ENCODE results near the gene GM2A. TPM values are rescaled to one million over a fixed set of nuclear protein-coding genes. Genes with fewer than 3 reads are reported as not detected.
A peak's percentile ranks its signal among the peaks of the same experiment; 100 is the strongest.
"Not testable (repeated sequence)": the region's sequence is repeated elsewhere in the genome, so short reads cannot be mapped to it uniquely, and the experiment has no call there.

The GM2A gene
- total RNA-seq, 1 experiment from 2014 or later: 36.1 TPM

- no TSS peak for BruUV-seq (replicated peaks)
- intact Hi-C loops (cut with micrococcal nuclease): loop anchor here (1.0 kb wide), 1 partner anchor 10 kb away; the partner anchor contains the start of gene CCDC69
- TF ChIP-seq, protein P1, sequence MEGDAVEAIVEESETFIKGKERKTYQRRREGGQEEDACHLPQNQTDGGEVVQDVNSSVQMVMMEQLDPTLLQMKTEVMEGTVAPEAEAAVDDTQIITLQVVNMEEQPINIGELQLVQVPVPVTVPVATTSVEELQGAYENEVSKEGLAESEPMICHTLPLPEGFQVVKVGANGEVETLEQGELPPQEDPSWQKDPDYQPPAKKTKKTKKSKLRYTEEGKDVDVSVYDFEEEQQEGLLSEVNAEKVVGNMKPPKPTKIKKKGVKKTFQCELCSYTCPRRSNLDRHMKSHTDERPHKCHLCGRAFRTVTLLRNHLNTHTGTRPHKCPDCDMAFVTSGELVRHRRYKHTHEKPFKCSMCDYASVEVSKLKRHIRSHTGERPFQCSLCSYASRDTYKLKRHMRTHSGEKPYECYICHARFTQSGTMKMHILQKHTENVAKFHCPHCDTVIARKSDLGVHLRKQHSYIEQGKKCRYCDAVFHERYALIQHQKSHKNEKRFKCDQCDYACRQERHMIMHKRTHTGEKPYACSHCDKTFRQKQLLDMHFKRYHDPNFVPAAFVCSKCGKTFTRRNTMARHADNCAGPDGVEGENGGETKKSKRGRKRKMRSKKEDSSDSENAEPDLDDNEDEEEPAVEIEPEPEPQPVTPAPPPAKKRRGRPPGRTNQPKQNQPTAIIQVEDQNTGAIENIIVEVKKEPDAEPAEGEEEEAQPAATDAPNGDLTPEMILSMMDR (IDR thresholded peaks at IDR 0.05; ENCODE audit: unreplicated experiment): no peak
- CTCF ChIA-PET: interaction anchor here (0.7 to 10.1 kb wide), 13 partner anchors 15 to 388 kb away, joined by 3 to 338 read pairs (median 4); no protein-coding TSS in a partner anchor
- no peaks in the 10 kb centered on the region for H3K9me3 Mint-ChIP-seq (ENCODE audit: unreplicated experiment)
- peak; percentile 96 for DNase-seq (ENCODE audit: unreplicated experiment)
- peaks cover 9% of the 10 kb centered on the region for H3K4me1 Mint-ChIP-seq (ENCODE audit: insufficient read depth, unreplicated experiment)
- no peaks in the 10 kb centered on the region for H3K36me3 Mint-ChIP-seq (ENCODE audit: insufficient read depth, unreplicated experiment)
- no peak overlapping the region for H3K4me3 Mint-ChIP-seq (ENCODE audit: unreplicated experiment)
- POLR2A ChIA-PET: interaction anchor here (0.8 to 2.6 kb wide), 3 partner anchors 11 to 18 kb away, joined by 3 to 22 read pairs (median 11); partner anchors contain the start of genes CCDC69 and GM2A
- peak overlapping the region; percentile 32 for H3K27ac Mint-ChIP-seq (ENCODE audit: low read depth, unreplicated experiment)
- no peaks in the 10 kb centered on the region for H3K27me3 Mint-ChIP-seq (ENCODE audit: insufficient read depth, unreplicated experiment)
Observed at GRCh38 chr5:151234476-151235238, 18.3 kb upstream of the GM2A start.

DNA sequence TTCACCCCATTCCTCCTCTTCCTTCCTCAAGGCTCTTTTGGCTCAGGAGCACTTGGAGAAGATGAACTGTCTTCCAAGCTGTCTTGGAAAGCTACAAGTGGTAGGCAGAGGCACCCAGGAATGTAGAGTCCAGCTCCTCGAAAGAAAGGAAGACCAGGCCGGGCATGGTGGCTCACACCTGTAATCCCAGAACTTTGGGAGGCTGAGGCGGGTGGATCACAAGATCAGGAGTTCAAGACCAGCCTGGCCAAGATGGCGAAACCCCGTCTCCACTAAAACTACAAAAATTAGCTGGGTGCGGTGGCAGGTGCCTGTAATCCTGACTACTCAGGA lies 17.8 kb upstream of the GM2A start:
- H3K27ac Mint-ChIP-seq (ENCODE audit: low read depth, unreplicated experiment): peak overlapping the region; percentile 32
- H3K4me1 Mint-ChIP-seq (ENCODE audit: insufficient read depth, unreplicated experiment); H3K36me3 Mint-ChIP-seq (ENCODE audit: insufficient read depth, unreplicated experiment); H3K9me3 Mint-ChIP-seq (ENCODE audit: unreplicated experiment); intact Hi-C loops (cut with micrococcal nuclease); H3K27me3 Mint-ChIP-seq (ENCODE audit: insufficient read depth, unreplicated experiment); DNase-seq (ENCODE audit: unreplicated experiment); BruUV-seq (replicated peaks); H3K4me3 Mint-ChIP-seq (ENCODE audit: unreplicated experiment): not testable (repeated sequence)
- POLR2A ChIA-PET: interaction anchor here (0.8 to 2.6 kb wide), 3 partner anchors 12 to 18 kb away, joined by 3 to 22 read pairs (median 11); partner anchors contain the start of genes CCDC69 and GM2A
- CTCF ChIA-PET: interaction anchor here (0.6 to 10.1 kb wide), 11 partner anchors 15 to 269 kb away, joined by 3 to 338 read pairs (median 4); no protein-coding TSS in a partner anchor

DNA sequence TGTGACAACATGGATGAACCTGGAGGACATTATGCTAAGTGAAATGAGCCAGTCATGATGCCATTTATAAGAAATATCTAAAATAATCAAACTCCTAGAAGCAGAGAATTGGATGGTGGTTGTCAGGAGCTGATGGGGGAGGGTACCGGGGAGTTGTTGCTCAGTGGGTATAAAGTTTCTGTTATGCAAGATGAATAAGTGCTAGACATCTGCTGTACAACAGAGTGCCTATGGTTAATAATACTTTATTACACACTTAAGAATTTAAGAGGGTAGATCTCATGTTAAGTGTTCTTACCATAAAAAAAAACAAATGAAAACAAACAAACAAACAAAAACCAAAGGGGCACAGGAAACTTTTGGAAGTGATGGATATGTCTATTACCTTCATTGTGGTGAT lies 16.1 kb upstream of the GM2A start:
- Mint-ChIP-seq H3K4me3 (ENCODE audit: unreplicated experiment) (no peak overlapping the region), H3K36me3 (ENCODE audit: insufficient read depth, unreplicated experiment) (no peaks in the 10 kb centered on the region), H3K27ac (ENCODE audit: low read depth, unreplicated experiment) (no peak overlapping the region), H3K4me1 (ENCODE audit: insufficient read depth, unreplicated experiment) (peaks cover 9% of the 10 kb centered on the region), H3K9me3 (ENCODE audit: unreplicated experiment) (no peaks in the 10 kb centered on the region), H3K27me3 (ENCODE audit: insufficient read depth, unreplicated experiment) (no peaks in the 10 kb centered on the region)
- intact Hi-C loops (cut with micrococcal nuclease): no loop called here
- TF ChIP-seq, protein P1 (IDR thresholded peaks at IDR 0.05; ENCODE audit: unreplicated experiment): no peak
- POLR2A ChIA-PET: interaction anchor here (0.7 to 1.7 kb wide), 4 partner anchors 8 to 26 kb away, joined by 3 to 4 read pairs (median 3); partner anchors contain the start of genes CCDC69 and GM2A
- BruUV-seq (replicated peaks): no TSS peak
- no peak for DNase-seq (ENCODE audit: unreplicated experiment)
- CTCF ChIA-PET: interaction anchor here (0.6 to 10.1 kb wide), 11 partner anchors 14 to 193 kb away, joined by 3 to 338 read pairs (median 14); partner anchors contain the start of gene CCDC69

DNA sequence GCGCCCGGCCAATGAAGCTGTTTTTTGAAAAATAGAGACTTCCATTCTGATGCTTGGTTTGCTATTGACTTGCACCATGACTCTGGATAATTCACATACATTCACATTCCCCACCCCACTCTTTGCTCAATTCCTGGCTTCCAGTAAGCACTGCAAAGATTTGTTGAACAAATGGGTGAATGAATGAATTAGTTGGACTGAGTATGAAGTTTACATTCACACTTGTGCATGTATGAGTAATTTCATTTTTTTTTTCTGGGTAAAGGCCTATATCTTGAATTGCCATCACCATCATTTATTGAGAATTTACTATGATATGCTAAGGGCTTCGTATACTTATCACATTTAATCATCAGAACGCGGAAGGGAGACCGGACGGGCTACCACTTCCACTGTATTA lies 15.3 kb upstream of the GM2A start:
- H3K4me3 Mint-ChIP-seq (ENCODE audit: unreplicated experiment): no peak overlapping the region
- H3K27ac Mint-ChIP-seq (ENCODE audit: low read depth, unreplicated experiment): no peak overlapping the region
- no peaks in the 10 kb centered on the region for H3K9me3 Mint-ChIP-seq (ENCODE audit: unreplicated experiment)
- H3K36me3 Mint-ChIP-seq (ENCODE audit: insufficient read depth, unreplicated experiment): no peaks in the 10 kb centered on the region
- TF ChIP-seq, protein P1 (IDR thresholded peaks at IDR 0.05; ENCODE audit: unreplicated experiment): no peak
- ChIA-PET POLR2A (interaction anchor here (1.1 to 2.0 kb wide), 4 partner anchors 9 to 112 kb away, joined by 3 to 13 read pairs (median 7); partner anchors contain the start of genes CCDC69 and GM2A), CTCF (interaction anchor here (0.6 to 10.1 kb wide), 27 partner anchors 9 to 1930 kb away, joined by 3 to 338 read pairs (median 9); partner anchors contain the start of genes CCDC69 and GM2A)
- H3K27me3 Mint-ChIP-seq (ENCODE audit: insufficient read depth, unreplicated experiment): no peaks in the 10 kb centered on the region
- no TSS peak for BruUV-seq (replicated peaks)
- no peak for DNase-seq (ENCODE audit: unreplicated experiment)
- intact Hi-C loops (cut with micrococcal nuclease): no loop called here
- peaks cover 9% of the 10 kb centered on the region for H3K4me1 Mint-ChIP-seq (ENCODE audit: insufficient read depth, unreplicated experiment)

Data from MCF 10A (cell line).